Hematopoietic multipotent progenitor cell treated with erythropoietin and hydrocortisone succinate and interleukin-3 and kit ligand, for 4 days (in vitro differentiated cells): ENCODE data around the gene NOP10.
A peak's percentile ranks its signal among the peaks of the same experiment; 100 is the strongest.
"Not testable (repeated sequence)": the region's sequence is repeated elsewhere in the genome, so short reads cannot be mapped to it uniquely, and the experiment has no call there.

ENCODE experiments used
- DNase-seq: peaks from one replicate; pipeline ENCODE4 v3.0.0-alpha.2; 2015

The NOP10 gene

GRCh38 chr15:34358367-34358766 lies 15.4 kb upstream of the NOP10 start:
- DNase-seq = peak; percentile 48

- DNase-seq = no peak
These were observed 14.7 kb upstream of the NOP10 start for GRCh38 chr15:34357653-34358052.

GRCh38 chr15:34355241-34355640 lies 12.3 kb upstream of the NOP10 start:
- DNase-seq = no peak

- DNase-seq = no peak
These were observed 11.3 kb upstream of the NOP10 start for GRCh38 chr15:34354286-34354685.

- no peak for DNase-seq
These were observed 10.7 kb upstream of the NOP10 start for GRCh38 chr15:34353627-34354026.

- DNase-seq = not testable (repeated sequence)
These were observed 10.1 kb upstream of the NOP10 start for GRCh38 chr15:34352996-34353395.

- no peak for DNase-seq
These were observed 6.8 kb upstream of the NOP10 start for GRCh38 chr15:34349769-34350168.

- DNase-seq = no peak
These were observed 5.9 kb upstream of the NOP10 start for GRCh38 chr15:34348735-34349300.

GRCh38 chr15:34347951-34348638 lies 5.2 kb upstream of the NOP10 start:
- no peak for DNase-seq

GRCh38 chr15:34342213-34342736 lies 661 bp downstream of the NOP10 start:
- DNase-seq = peak; percentile 49

GRCh38 chr15:34341381-34342212 lies 1.3 kb downstream of the NOP10 start:
- peak; percentile 67 for DNase-seq

GRCh38 chr15:34339946-34340345 lies 3.0 kb downstream of the NOP10 start:
- no peak for DNase-seq

GRCh38 chr15:34338347-34338746 lies 4.6 kb downstream of the NOP10 start:
- no peak for DNase-seq

- DNase-seq = peak; percentile 97
These were observed 5.2 kb downstream of the NOP10 start, which contains the start of gene SLC12A6 for GRCh38 chr15:34337557-34338306. Gene SLC12A6 (minus strand): TSS chr15:34337781. CDS start chr15:34336680, 1,101 bp downstream.

- DNase-seq = peak; percentile 61
These were observed 5.9 kb downstream of the NOP10 start for GRCh38 chr15:34336991-34337556.

GRCh38 chr15:34336231-34336990 lies 6.5 kb downstream of the NOP10 start:
- DNase-seq = peak; percentile 57

- peak; percentile 73 for DNase-seq
These were observed 7.5 kb downstream of the NOP10 start for GRCh38 chr15:34335176-34336032.

- DNase-seq = peak; percentile 41
These were observed 8.3 kb downstream of the NOP10 start for GRCh38 chr15:34334672-34335071.

- DNase-seq = peak; percentile 55
These were observed 10.3 kb downstream of the NOP10 start for GRCh38 chr15:34332553-34333120.

GRCh38 chr15:34331809-34332208 lies 11.1 kb downstream of the NOP10 start:
- DNase-seq = peak; percentile 96
